Measurements from ENCODE around the gene EIF2D.

Gene EIF2D, protein sequence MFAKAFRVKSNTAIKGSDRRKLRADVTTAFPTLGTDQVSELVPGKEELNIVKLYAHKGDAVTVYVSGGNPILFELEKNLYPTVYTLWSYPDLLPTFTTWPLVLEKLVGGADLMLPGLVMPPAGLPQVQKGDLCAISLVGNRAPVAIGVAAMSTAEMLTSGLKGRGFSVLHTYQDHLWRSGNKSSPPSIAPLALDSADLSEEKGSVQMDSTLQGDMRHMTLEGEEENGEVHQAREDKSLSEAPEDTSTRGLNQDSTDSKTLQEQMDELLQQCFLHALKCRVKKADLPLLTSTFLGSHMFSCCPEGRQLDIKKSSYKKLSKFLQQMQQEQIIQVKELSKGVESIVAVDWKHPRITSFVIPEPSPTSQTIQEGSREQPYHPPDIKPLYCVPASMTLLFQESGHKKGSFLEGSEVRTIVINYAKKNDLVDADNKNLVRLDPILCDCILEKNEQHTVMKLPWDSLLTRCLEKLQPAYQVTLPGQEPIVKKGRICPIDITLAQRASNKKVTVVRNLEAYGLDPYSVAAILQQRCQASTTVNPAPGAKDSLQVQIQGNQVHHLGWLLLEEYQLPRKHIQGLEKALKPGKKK

GRCh38 chr1:206612129-206612876 lies at the start of gene EIF2D:
Gene EIF2D, minus strand, starts transcription at chr1:206612465. Its CDS starts 123 bp downstream, at chr1:206612342.
- no peaks in the 10 kb centered on the region for H3K36me3 ChIP-seq (ENCODE audit: low read length)
- H3K9me3 ChIP-seq (ENCODE audit: insufficient read depth, low read length) = no peaks in the 10 kb centered on the region
- 0 out of 2 replicates have a peak, but pooled peaks cover 3% of the 10 kb centered on the region for H3K27me3 ChIP-seq (ENCODE audit: low read length)
- peak within 1 kb of the TSS; percentile 92 for H3K4me2 ChIP-seq (ENCODE audit: low read depth, low read length, poor library complexity, severe bottlenecking)
- H3K27ac ChIP-seq (ENCODE audit: low read depth, low read length) = 0 out of 2 replicates have a peak within 1 kb of the TSS, but pooled peaks have one; percentile 15
- H4K20me1 ChIP-seq (ENCODE audit: low read depth, low read length) = no peaks in the 10 kb centered on the region
- peak within 1 kb of the TSS; percentile 92 for H3K4me3 ChIP-seq (ENCODE audit: insufficient read depth, low read length, poor library complexity, severe bottlenecking)
- TF ChIP-seq, protein P1, sequence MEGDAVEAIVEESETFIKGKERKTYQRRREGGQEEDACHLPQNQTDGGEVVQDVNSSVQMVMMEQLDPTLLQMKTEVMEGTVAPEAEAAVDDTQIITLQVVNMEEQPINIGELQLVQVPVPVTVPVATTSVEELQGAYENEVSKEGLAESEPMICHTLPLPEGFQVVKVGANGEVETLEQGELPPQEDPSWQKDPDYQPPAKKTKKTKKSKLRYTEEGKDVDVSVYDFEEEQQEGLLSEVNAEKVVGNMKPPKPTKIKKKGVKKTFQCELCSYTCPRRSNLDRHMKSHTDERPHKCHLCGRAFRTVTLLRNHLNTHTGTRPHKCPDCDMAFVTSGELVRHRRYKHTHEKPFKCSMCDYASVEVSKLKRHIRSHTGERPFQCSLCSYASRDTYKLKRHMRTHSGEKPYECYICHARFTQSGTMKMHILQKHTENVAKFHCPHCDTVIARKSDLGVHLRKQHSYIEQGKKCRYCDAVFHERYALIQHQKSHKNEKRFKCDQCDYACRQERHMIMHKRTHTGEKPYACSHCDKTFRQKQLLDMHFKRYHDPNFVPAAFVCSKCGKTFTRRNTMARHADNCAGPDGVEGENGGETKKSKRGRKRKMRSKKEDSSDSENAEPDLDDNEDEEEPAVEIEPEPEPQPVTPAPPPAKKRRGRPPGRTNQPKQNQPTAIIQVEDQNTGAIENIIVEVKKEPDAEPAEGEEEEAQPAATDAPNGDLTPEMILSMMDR (IDR thresholded peaks at IDR 0.05; ENCODE audit: insufficient read depth, low read length, poor library complexity, severe bottlenecking) = peak; percentile 63
- no peak for TF ChIP-seq EZH2phosphoT487 (conservative IDR thresholded peaks at IDR 0.05; ENCODE audit: low read length)
- no peaks in the 10 kb centered on the region for H3K9me2 ChIP-seq (replicated peaks; ENCODE audit: insufficient read depth, low read length)
- H3K79me2 ChIP-seq (ENCODE audit: insufficient read depth, low read length) = peaks cover 9% of the 10 kb centered on the region
- peak within 1 kb of the TSS; percentile 85 for H3K9ac ChIP-seq (ENCODE audit: low read length)
- H2AFZ ChIP-seq (ENCODE audit: low read depth, low read length, severe bottlenecking) = peak within 1 kb of the TSS; percentile 99
- peaks cover 9% of the 10 kb centered on the region; the same call in 1 of the 2 replicates for H3F3A ChIP-seq (ENCODE audit: insufficient read depth)

- H4K20me1 ChIP-seq (ENCODE audit: low read depth, low read length) = no peaks in the 10 kb centered on the region
Measured at GRCh38 chr1:206661161-206661820, 49.0 kb upstream of the EIF2D start.

GRCh38 chr1:206660136-206660535 lies 47.9 kb upstream of the EIF2D start:
- no peaks in the 10 kb centered on the region for H3K36me3 ChIP-seq (ENCODE audit: low read length)
- H3K27me3 ChIP-seq (ENCODE audit: low read length) = no peaks in the 10 kb centered on the region
- no peaks in the 10 kb centered on the region for H3F3A ChIP-seq (ENCODE audit: insufficient read depth)
- H3K9me2 ChIP-seq (replicated peaks; ENCODE audit: insufficient read depth, low read length) = no peaks in the 10 kb centered on the region
- H3K27ac ChIP-seq (ENCODE audit: low read depth, low read length) = no peak overlapping the region
- H3K9me3 ChIP-seq (ENCODE audit: insufficient read depth, low read length) = no peaks in the 10 kb centered on the region
- H3K4me3 ChIP-seq (ENCODE audit: insufficient read depth, low read length, poor library complexity, severe bottlenecking) = no peak overlapping the region
- H4K20me1 ChIP-seq (ENCODE audit: low read depth, low read length) = no peaks in the 10 kb centered on the region
- H3K79me2 ChIP-seq (ENCODE audit: insufficient read depth, low read length) = no peaks in the 10 kb centered on the region
- no peak overlapping the region for H2AFZ ChIP-seq (ENCODE audit: low read depth, low read length, severe bottlenecking)
- H3K4me2 ChIP-seq (ENCODE audit: low read depth, low read length, poor library complexity, severe bottlenecking) = no peak overlapping the region
- H3K9ac ChIP-seq (ENCODE audit: low read length) = no peak overlapping the region
- TF ChIP-seq EZH2phosphoT487 (conservative IDR thresholded peaks at IDR 0.05; ENCODE audit: low read length) = no peak
- TF ChIP-seq, protein P1 (IDR thresholded peaks at IDR 0.05; ENCODE audit: insufficient read depth, low read length, poor library complexity, severe bottlenecking) = no peak

More at GRCh38 chr1:206661161-206661820, 49.0 kb upstream of the EIF2D start:
- Histone ChIP-seq H3K27ac (ENCODE audit: low read depth, low read length) (no peak overlapping the region), H3K9ac (ENCODE audit: low read length) (no peak overlapping the region), H3K79me2 (ENCODE audit: insufficient read depth, low read length) (no peaks in the 10 kb centered on the region), H3K4me2 (ENCODE audit: low read depth, low read length, poor library complexity, severe bottlenecking) (no peak overlapping the region), H2AFZ (ENCODE audit: low read depth, low read length, severe bottlenecking) (no peak overlapping the region), H3K36me3 (ENCODE audit: low read length) (no peaks in the 10 kb centered on the region), H3K4me3 (ENCODE audit: insufficient read depth, low read length, poor library complexity, severe bottlenecking) (no peak overlapping the region), H3K9me3 (ENCODE audit: insufficient read depth, low read length) (no peaks in the 10 kb centered on the region), H3K9me2 (replicated peaks; ENCODE audit: insufficient read depth, low read length) (no peaks in the 10 kb centered on the region), H3F3A (ENCODE audit: insufficient read depth) (no peaks in the 10 kb centered on the region), H3K27me3 (ENCODE audit: low read length) (no peaks in the 10 kb centered on the region)
- TF ChIP-seq, protein P1 (IDR thresholded peaks at IDR 0.05; ENCODE audit: insufficient read depth, low read length, poor library complexity, severe bottlenecking) = no peak
- no peak for TF ChIP-seq EZH2phosphoT487 (conservative IDR thresholded peaks at IDR 0.05; ENCODE audit: low read length)

Measured in SU-DHL-6 (cell line).